NCI-H748 (cell line): ENCODE results near the gene LRMDA.
"Not testable (repeated sequence)": the region's sequence is repeated elsewhere in the genome, so short reads cannot be mapped to it uniquely, and the experiment has no call there.

Experiments used
- DNase-seq: peaks from one replicate; lab custom pipeline; 2025; ENCODE audit not compliant: unreplicated experiment; lab: John Stamatoyannopoulos, UW

The LRMDA gene

GRCh38 chr10:76052682-76053503 is 621.5 kb downstream of the LRMDA start:
- no peak for DNase-seq

GRCh38 chr10:76055466-76055865 is 624.0 kb downstream of the LRMDA start:
- no peak for DNase-seq

GRCh38 chr10:76055963-76056362 is 624.5 kb downstream of the LRMDA start:
- no peak for DNase-seq

DNA sequence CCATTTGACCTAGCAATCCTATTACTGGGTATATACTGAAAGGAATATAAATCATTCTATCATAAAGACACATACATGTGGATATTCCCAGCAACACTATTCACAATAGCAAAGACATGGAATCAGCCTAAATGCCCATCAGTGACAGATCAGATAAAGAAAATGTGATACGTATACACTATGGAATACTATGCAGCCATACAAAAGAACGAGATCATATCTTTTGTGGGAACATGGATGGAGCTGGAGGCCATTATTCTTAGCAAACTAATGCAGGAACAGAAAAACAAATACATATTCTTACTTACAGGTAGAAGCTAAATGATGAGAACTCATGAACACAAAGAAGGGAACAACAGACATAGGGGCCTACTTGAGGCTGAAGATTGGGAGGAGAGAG is 629.6 kb downstream of the LRMDA start:
- not testable (repeated sequence) for DNase-seq

GRCh38 chr10:76066457-76066856 is 635.0 kb downstream of the LRMDA start:
- no peak for DNase-seq

GRCh38 chr10:76067447-76067846 is 636.0 kb downstream of the LRMDA start:
- no peak for DNase-seq

DNA sequence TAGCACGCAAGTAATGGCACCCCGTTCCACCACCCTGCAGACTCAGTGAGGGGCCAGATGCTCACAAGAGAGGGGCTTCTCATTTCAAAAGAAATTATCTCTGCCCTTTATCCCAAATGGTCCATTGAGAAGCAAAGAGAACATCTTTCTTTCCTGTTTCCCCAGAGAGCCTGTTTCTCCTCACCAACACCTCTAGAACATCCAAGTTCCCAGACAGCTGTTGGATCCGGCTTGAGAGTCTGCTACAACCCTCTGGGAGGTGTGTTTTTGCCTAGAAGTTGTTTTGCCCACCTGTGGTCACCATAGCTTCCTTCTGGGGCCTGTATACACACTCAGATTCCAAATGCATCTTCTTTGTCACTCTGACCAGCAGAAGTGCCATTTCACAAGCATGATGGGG is 637.4 kb downstream of the LRMDA start:
- DNase-seq = no peak

- DNase-seq = no peak
These were observed 639.5 kb downstream of the LRMDA start for GRCh38 chr10:76070916-76071315.

- no peak for DNase-seq
These were observed 640.4 kb downstream of the LRMDA start for GRCh38 chr10:76071653-76072365.

DNA sequence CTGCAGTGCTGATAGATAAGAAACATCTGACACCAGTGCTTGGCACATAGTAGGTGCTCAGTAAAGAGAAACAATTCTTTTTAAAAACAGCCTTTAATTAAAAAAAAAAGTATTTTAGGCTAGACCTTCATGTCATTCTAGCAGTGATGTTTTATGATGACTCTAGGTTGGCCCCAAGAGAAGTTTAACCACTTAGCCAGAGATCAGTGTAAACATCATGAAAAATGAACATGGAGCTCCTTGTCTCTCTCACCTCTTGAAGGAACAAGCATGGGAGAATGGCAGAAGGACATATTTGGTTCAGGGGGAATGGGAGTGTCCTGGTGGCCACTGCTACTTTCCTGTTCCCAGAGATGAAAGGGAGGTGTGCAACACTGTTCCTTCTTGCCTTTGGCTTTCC is 641.0 kb downstream of the LRMDA start:
- no peak for DNase-seq

- DNase-seq = no peak
These were observed 642.1 kb downstream of the LRMDA start for GRCh38 chr10:76073524-76073923.

- DNase-seq = no peak
These were observed 643.2 kb downstream of the LRMDA start for GRCh38 chr10:76074659-76075058.

- DNase-seq = no peak
These were observed 649.0 kb downstream of the LRMDA start for GRCh38 chr10:76080451-76080850.

DNA sequence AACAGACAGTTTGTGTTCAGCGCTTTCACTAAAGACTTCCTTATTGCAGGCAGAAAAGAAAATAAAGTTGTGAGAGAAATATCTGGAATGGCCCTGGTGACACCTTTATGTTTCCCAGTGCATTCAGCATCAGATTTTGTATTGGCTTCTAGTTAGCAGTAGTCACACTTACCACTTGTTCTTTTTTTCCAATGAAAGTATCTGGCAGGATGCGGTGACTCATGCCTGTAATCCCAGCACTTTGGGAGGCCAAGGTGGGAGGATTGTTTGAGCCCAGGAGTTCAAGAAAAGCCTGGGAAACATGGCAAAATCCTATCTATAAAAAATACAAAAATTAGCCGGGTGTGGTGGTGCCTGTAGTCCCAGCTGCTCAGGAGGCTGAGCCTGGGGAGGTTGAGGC is 649.6 kb downstream of the LRMDA start:
- no peak for DNase-seq

GRCh38 chr10:76082232-76082631 is 650.8 kb downstream of the LRMDA start:
- DNase-seq = no peak

- DNase-seq = no peak
These were observed 651.5 kb downstream of the LRMDA start for GRCh38 chr10:76082956-76083355.

DNA sequence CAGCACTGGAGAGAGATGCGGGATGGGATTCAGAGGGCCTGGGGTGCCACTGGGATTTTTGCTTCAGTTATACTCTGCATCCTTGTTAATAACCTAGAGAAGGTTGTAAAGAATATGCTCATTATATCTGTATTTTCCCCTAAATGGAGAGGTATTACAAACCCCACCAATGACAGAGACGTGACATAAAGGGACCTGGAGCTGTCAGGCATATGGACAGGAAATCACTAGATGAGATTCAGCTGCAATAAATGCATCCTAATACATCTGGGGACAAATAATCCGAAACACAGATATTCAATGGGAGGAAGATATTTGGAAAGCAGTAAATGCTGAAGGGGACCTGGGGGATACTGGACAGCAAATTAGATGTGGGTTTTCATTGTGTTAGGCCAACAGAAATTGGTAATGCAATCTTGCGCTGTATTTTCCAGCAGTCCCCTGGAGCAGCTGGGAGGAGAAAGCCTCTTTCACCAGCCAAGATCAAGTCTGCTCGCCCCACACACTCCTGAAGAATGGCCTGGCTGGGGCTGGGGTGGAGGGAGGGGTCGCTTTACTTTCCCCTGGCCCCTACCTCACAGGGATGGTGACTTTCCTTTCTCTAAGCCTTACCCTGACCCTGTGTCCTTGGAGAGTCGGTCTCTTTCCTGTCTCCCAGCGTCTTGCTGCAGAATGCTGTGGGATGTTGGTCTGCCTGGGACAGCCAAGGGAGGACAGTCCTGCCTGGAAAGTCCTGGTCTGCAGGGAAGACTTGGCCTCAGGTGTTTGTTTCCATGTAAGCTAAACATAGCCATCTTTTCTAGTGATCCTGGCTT is 653.8 kb downstream of the LRMDA start:
- no peak for DNase-seq

- DNase-seq = no peak
These were observed 654.4 kb downstream of the LRMDA start for GRCh38 chr10:76085817-76086167.

DNA sequence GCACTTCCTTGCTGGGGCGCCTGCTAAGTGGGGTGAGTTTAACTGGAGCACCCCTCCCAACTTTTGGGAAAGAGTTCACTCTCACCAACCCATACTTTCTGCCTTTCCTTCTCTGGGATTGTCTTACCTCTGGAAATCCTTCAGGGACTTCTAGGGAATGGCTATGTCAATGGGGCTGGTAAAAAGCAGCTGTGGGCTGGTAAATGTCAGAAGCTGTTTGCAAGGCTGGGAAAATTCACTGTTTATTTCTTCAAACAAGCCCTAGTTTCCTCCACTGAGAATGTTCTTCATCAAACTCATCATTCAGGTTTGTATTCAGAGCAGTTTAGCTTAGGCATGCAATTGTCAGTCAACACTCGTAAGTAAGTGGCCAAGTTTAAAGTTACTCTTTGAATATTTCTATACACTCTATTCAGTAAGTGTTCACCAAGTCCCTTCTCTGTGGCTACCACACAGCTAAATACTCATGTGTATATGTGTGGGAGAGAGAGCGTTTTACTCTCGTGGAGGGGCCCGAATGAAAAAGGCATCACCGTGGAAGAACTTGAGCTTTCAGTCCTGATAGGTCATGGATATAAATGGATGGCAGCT is 654.8 kb downstream of the LRMDA start:
- DNase-seq = no peak

DNA sequence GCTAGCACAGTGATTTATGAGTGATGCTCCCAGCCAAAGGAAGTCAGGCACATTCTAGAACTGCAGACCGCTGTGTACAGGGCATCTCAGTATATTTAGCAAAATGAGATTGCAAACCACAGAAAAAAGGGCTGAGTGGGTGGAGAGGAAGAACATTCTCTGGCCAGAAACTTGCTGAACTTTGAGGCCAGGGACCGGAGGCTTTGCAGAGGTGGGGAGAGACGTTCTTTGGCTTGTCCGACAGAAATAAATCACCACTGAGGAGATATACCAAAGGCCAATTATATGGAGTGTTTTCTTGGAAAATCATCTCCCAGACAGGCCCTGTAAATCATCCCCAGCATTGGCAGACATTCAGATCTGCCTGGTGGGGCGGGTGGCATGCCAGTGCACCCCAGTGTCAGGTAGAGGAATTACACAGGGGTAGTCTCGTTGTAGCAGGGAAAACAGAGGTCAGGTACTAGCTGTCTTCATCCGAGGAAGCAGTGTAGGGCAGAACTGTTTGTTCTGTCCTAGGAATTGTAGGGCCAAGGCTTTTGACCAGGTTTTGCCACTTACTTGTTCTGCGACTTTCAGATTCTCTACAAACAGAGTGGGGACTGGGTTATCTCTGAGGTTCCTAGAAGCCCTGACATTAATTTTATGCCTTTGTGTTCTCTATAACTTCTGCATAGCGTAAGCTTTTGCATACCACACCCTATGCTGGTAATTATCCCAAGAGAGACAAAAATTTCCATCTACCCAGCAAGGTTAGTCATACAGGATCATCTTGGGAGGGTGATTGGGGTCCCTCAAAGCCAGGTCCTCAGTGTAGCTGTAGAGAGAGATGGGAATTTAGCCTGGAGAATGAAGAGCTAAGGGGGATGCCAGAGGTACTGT is 655.6 kb downstream of the LRMDA start:
- peak; percentile 59 for DNase-seq
